Measurements from ENCODE around the gene SAMD4A.

The SAMD4A gene

GRCh38 chr14:54763761-54764160 is 196.8 kb downstream of the SAMD4A start:
- no peak for DNase-seq (ENCODE audit: low spot score)

GRCh38 chr14:54766276-54767138 is 199.6 kb downstream of the SAMD4A start:
- no peak for DNase-seq (ENCODE audit: low spot score)

- DNase-seq (ENCODE audit: low spot score) = no peak
Observed at GRCh38 chr14:54767139-54767431, 200.2 kb downstream of the SAMD4A start.

- no peak for DNase-seq (ENCODE audit: low spot score)
Observed at GRCh38 chr14:54767450-54767849, 200.5 kb downstream of the SAMD4A start.

GRCh38 chr14:54768501-54769129 is 201.7 kb downstream of the SAMD4A start:
- no peak for DNase-seq (ENCODE audit: low spot score)

- DNase-seq (ENCODE audit: low spot score) = no peak
Observed at GRCh38 chr14:54769951-54770863, 203.3 kb downstream of the SAMD4A start.

GRCh38 chr14:54771411-54772027 is 204.6 kb downstream of the SAMD4A start:
- no peak for DNase-seq (ENCODE audit: low spot score)

GRCh38 chr14:54772451-54772881 is 205.5 kb downstream of the SAMD4A start:
- DNase-seq (ENCODE audit: low spot score) = no peak

- DNase-seq (ENCODE audit: low spot score) = peak; percentile 72
Observed at GRCh38 chr14:54773171-54774006, 206.5 kb downstream of the SAMD4A start.

GRCh38 chr14:54774824-54775223 is 207.9 kb downstream of the SAMD4A start:
- no peak for DNase-seq (ENCODE audit: low spot score)

- no peak for DNase-seq (ENCODE audit: low spot score)
Observed at GRCh38 chr14:54775486-54776140, 208.7 kb downstream of the SAMD4A start.

- DNase-seq (ENCODE audit: low spot score) = no peak
Observed at GRCh38 chr14:54776361-54777001, 209.6 kb downstream of the SAMD4A start.

- no peak for DNase-seq (ENCODE audit: low spot score)
Observed at GRCh38 chr14:54777395-54777794, 210.5 kb downstream of the SAMD4A start.

GRCh38 chr14:54778618-54779345 is 211.9 kb downstream of the SAMD4A start:
- no peak for DNase-seq (ENCODE audit: low spot score)

- DNase-seq (ENCODE audit: low spot score) = no peak
Observed at GRCh38 chr14:54781080-54781479, 214.2 kb downstream of the SAMD4A start.

GRCh38 chr14:54781961-54782750 is 215.2 kb downstream of the SAMD4A start:
- DNase-seq (ENCODE audit: low spot score) = no peak

GRCh38 chr14:54782751-54783659 is 216.1 kb downstream of the SAMD4A start:
- no peak for DNase-seq (ENCODE audit: low spot score)

- DNase-seq (ENCODE audit: low spot score) = no peak
Observed at GRCh38 chr14:54783660-54784015, 216.7 kb downstream of the SAMD4A start.
